Dedifferentiated amniotic fluid mesenchymal stem cell (primary cell): ENCODE results near the gene IL31.
"Not testable (repeated sequence)": the region's sequence is repeated elsewhere in the genome, so short reads cannot be mapped to it uniquely, and the experiment has no call there.

Source experiments
- DNase-seq: peaks from one replicate; pipeline ENCODE4 v3.0.0-alpha.2; 2016; ENCODE audit errors: extremely low spot score

IL31 gene

GRCh38 chr12:122192441-122192840 lies 18.4 kb upstream of the IL31 start:
- DNase-seq: no peak

- peak; percentile 24 for DNase-seq
These were observed 17.0 kb upstream of the IL31 start for GRCh38 chr12:122190842-122191668.

- no peak for DNase-seq
These were observed 15.8 kb upstream of the IL31 start for GRCh38 chr12:122189626-122190475.

GRCh38 chr12:122187466-122187865 lies 13.4 kb upstream of the IL31 start:
- DNase-seq: no peak

- no peak for DNase-seq
These were observed 11.6 kb upstream of the IL31 start for GRCh38 chr12:122185494-122186082.

- no peak for DNase-seq
These were observed 11.1 kb upstream of the IL31 start for GRCh38 chr12:122185079-122185478.

GRCh38 chr12:122184517-122184916 lies 10.5 kb upstream of the IL31 start:
- DNase-seq: no peak

GRCh38 chr12:122183588-122183940 lies 9.5 kb upstream of the IL31 start:
- no peak for DNase-seq

GRCh38 chr12:122182887-122183587 lies 9.0 kb upstream of the IL31 start, which contains the start of gene LRRC43:
TSS of gene LRRC43 (plus strand) at chr12:122183123. CDS start at chr12:122183145, 22 bp downstream.
- DNase-seq: no peak

GRCh38 chr12:122176473-122176872 lies 2.5 kb upstream of the IL31 start:
- DNase-seq: not testable (repeated sequence)

GRCh38 chr12:122172262-122172939 lies 1.6 kb downstream of the IL31 start:
- DNase-seq: no peak

GRCh38 chr12:122171399-122171798 lies 2.6 kb downstream of the IL31 start:
- DNase-seq: no peak

- no peak for DNase-seq
These were observed 5.5 kb downstream of the IL31 start for GRCh38 chr12:122168492-122168891.

- DNase-seq: no peak
These were observed 6.6 kb downstream of the IL31 start for GRCh38 chr12:122167356-122167925.

- no peak for DNase-seq
These were observed 7.3 kb downstream of the IL31 start for GRCh38 chr12:122166422-122167349.

GRCh38 chr12:122162976-122163375 lies 11.0 kb downstream of the IL31 start:
- DNase-seq: no peak

GRCh38 chr12:122161682-122162081 lies 12.3 kb downstream of the IL31 start:
- no peak for DNase-seq

- no peak for DNase-seq
These were observed 13.3 kb downstream of the IL31 start for GRCh38 chr12:122160761-122161160.

- no peak for DNase-seq
These were observed 14.1 kb downstream of the IL31 start for GRCh38 chr12:122159882-122160281.
